Measurements from ENCODE around the gene AGXT2. TPM values are rescaled to one million over a fixed set of nuclear protein-coding genes. Genes with fewer than 3 reads are reported as not detected.

AGXT2 gene
- total and polyA plus RNA-seq, 10 of the 15 experiments (the other 5 are each of a cell fraction or from before 2014, with no cell fraction given): not detected

GRCh38 chr5:35023391-35024178, 24.2 kb downstream of the AGXT2 start:
- CTCF ChIA-PET: interaction anchor here (0.8 to 1.3 kb wide), 2 partner anchors 11 to 22 kb away, joined by 3 read pairs; no protein-coding TSS in a partner anchor
- Histone ChIP-seq H3K9ac (ENCODE audit: control insufficient read depth, insufficient read depth, low read length) (no peak overlapping the region), H4K20me1 (ENCODE audit: control insufficient read depth, insufficient read depth) (no peaks in the 10 kb centered on the region), H3K4me3 (no peak overlapping the region), H3K27ac (ENCODE audit: control insufficient read depth, insufficient read depth) (no peak overlapping the region), H2AFZ (ENCODE audit: control insufficient read depth, low read depth, low read length) (no peak overlapping the region), H3K9me3 (replicated peaks; ENCODE audit: control insufficient read depth, insufficient read depth, low read length) (no peaks in the 10 kb centered on the region), H3K79me2 (ENCODE audit: control insufficient read depth, insufficient read depth, low read length) (no peaks in the 10 kb centered on the region), H3K4me1 (ENCODE audit: control insufficient read depth, insufficient read depth, low read length) (no peaks in the 10 kb centered on the region), H3K36me3 (ENCODE audit: control insufficient read depth in 2 of 2, insufficient read depth in 2 of 2, low read length in 1 of 2) (no peaks in the 10 kb centered on the region), H3K27me3 (replicated peaks in 1 of 2; ENCODE audit: control insufficient read depth in 2 of 2, insufficient read depth in 2 of 2, low read length in 1 of 2) (peaks cover 0 to under 1% of the 10 kb centered on the region in 2 experiments; a peak in 1 of 4 replicates), H3K4me2 (ENCODE audit: control insufficient read depth, insufficient read depth) (no peak overlapping the region)
- 46% methylated on average over 7 of the region's 7 CpGs for WGBS (ENCODE audit: insufficient coverage, insufficient replicate concordance, low lambda C conversion rate, missing lambda C conversion rate)
- no TSS peak for BruUV-seq (replicated peaks)
- SMC1A ChIA-PET (ENCODE audit: uncharacterized antibody, unreplicated experiment): no interaction called here
- intact Hi-C loops (cut with micrococcal nuclease; ENCODE audit: unreplicated experiment) (no loop called here), in situ Hi-C loops (cut with MboI) (no loop called here)
- RAD21 ChIA-PET (ENCODE audit: unreplicated experiment): interaction anchor here (0.6 kb wide), 1 partner anchor 407 kb away, joined by 3 read pairs; no protein-coding TSS in a partner anchor
- TF ChIP-seq NBN (IDR thresholded peaks at IDR 0.05): no peak
- no peak for TF ChIP-seq SMAD1 (IDR thresholded peaks at IDR 0.05; ENCODE audit: low read depth, partially characterized antibody)
- TF ChIP-seq GATAD2B (conservative IDR thresholded peaks at IDR 0.05; ENCODE audit: low read depth): no peak
- no peak for TF ChIP-seq E2F8 (IDR thresholded peaks at IDR 0.05; ENCODE audit: low read depth, partially characterized antibody)
- TF ChIP-seq BRCA1 (IDR thresholded peaks at IDR 0.05; ENCODE audit: low read depth, low read length): no peak
- TF ChIP-seq SMAD5 (IDR thresholded peaks at IDR 0.05; ENCODE audit: low read depth): no peak
- no peak for TF ChIP-seq PRDM15 (CRISPR knock-in tag; IDR thresholded peaks at IDR 0.05)
- no peak for TF ChIP-seq ESRRA (IDR thresholded peaks at IDR 0.05; ENCODE audit: low read length)
- no peak for TF ChIP-seq LARP7 (IDR thresholded peaks at IDR 0.05)
- no peak for TF ChIP-seq ETV6 (conservative IDR thresholded peaks at IDR 0.05 in 1 of 2, IDR thresholded peaks at IDR 0.05 in 1 of 2; ENCODE audit: borderline replicate concordance in 1 of 2, low read depth in 1 of 2)
- no peak for TF ChIP-seq FOXM1 (IDR thresholded peaks at IDR 0.05; ENCODE audit: low read depth, low read length)
- no peak for TF ChIP-seq RUNX3 (IDR thresholded peaks at IDR 0.05; ENCODE audit: low read length)
- TF ChIP-seq RELB (IDR thresholded peaks at IDR 0.05; ENCODE audit: low read depth): no peak
- TF ChIP-seq BHLHE40 (IDR thresholded peaks at IDR 0.05; ENCODE audit: borderline replicate concordance in 1 of 2, low read depth in 2 of 2, low read length in 1 of 2): no peak
- no peak for TF ChIP-seq IRF4 (IDR thresholded peaks at IDR 0.05; ENCODE audit: low read depth, low read length)
- TF ChIP-seq IKZF2 (IDR thresholded peaks at IDR 0.05): no peak
- ATAC-seq: no peak
- POLR2A ChIA-PET: no interaction called here
- no peak for DNase-seq (ENCODE audit: low read depth, low spot score)
- no peak for FAIRE-seq

Measured in GM12878 (cell line).